NCI-H510A (cell line): ENCODE results near the gene RABGAP1L.
"Not testable (repeated sequence)": the region's sequence is repeated elsewhere in the genome, so short reads cannot be mapped to it uniquely, and the experiment has no call there.

Experiments
- DNase-seq: peaks from one replicate; lab custom pipeline; 2025; lab: John Stamatoyannopoulos, UW

RABGAP1L gene

GRCh38 chr1:174239541-174239940 lies 80.2 kb downstream of the RABGAP1L start:
- no peak for DNase-seq

DNA sequence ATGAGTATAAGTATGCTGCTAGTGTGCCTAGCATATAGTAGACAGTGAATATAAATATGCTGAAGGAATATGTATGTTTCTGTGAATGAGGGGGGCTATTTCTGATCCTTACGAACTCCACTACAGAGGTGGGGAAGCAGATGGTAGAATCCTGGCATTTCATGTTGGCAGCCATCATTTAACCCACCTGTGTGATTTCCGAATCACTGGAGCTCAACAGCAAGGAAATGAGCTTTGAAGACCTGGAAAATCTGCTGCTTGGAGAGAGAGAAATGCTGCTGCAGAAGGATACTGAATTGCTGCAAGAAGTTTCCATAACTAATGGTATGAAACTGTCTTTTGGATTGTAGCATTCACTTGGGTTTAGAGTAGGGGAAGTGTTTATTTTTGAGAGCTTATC lies 83.5 kb downstream of the RABGAP1L start:
- no peak for DNase-seq

DNA sequence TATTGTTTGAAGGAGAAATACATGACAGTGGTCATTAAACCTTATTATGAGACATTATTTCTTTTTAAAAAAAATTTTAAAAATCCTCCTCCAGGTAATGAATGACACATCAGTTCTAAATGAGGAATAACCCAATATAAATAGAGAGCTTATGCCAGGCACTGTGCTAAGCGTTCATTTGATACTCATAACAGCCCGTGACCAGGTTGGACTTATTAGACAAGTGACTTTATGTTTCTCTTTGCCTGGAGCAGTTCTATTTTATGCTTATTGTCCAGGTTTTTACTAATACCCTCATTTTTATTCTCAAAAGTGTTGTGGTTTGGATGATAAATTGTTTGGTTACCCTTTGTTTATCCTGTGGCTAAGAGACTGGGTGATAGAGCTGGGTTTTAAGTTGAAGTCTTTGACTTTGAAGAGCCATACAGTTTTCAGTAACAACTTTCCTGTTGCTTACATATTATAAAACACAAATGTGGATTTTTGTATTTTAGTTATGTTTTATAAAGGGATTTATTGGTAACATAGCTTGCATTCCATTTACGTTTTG lies 84.2 kb downstream of the RABGAP1L start:
- DNase-seq, result no peak

- DNase-seq, result no peak
Observed at GRCh38 chr1:174244017-174244416, 84.7 kb downstream of the RABGAP1L start.

GRCh38 chr1:174247472-174247871 lies 88.2 kb downstream of the RABGAP1L start:
- DNase-seq, result no peak

GRCh38 chr1:174248041-174248440 lies 88.7 kb downstream of the RABGAP1L start:
- DNase-seq, result no peak

DNA sequence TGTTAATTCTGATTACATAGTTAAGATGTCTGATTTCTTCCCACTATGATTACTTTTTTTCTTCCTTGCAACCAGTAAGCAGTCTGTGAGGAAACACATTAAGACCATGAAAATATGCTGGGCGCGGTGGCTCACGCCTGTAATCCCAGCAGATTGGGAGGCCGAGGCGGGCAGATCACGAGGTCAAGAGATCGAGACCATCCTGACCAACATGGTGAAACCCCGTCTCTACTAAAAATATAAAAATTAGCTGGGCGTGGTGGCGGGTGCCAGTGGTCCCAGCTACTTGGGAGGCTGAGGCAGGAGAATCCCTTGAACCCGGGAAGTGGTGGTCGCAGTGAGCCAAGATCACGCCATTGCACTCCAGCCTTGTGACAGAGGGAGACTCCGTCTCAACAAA lies 97.1 kb downstream of the RABGAP1L start:
- not testable (repeated sequence) for DNase-seq

DNA sequence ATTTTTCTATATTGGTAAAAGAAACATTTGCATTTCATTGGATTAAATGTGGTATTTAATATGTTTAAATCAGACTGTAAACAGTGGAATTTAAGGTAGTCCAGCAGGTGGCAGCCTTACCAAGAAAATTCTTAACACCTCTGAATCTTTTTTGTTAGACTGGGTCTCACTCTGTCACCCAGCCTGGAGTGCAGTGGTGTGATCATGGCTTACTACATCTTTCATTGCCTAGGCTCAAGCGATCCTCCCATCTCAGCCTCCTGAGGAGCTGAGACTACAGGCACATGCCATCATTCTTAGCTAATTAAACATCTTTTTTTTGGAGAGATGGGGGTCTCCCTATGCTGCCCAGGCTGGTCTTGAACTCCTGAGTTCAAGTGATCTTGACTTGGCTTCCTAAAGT lies 98.8 kb downstream of the RABGAP1L start:
- no peak for DNase-seq

DNA sequence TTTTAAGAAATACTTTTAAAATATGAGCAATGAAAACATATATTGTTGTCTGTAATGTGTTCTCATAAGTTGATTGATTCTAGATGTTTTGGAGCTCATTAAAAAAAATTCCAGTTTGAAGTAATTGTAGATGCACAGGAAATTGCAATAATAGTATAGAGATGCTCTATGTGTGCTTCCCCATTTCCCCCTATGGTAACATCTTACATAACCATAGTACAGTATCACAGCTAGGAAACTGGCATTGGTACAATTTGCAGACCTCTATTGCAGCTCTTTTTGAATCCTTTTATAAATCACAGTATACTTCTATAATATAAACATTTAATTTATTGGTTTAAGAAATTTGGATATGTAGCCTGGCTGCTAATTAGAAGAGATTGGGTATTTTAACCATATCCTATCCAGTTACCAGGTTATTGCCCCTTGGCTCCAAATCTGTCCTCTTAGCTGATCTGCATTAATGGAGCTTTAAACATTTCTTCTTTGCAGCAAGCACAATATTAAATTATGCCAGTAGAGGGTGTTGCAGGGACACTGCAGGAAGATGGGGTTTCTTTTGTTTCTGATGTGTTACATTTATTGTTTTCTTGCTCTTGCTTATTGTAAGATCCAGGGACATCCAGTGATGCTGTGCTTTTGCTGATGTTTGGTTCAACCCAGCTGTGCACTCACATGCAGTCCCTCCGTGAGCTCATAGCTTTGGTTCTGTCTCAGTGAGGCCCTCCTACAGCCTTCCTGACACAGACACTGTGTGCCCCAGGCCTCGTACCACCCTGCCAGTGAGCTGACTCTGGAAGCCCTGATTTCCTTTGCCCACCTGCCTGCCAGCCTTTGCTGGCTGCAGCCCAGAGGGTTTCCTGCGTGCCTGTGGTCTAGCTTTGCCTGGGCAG lies 103.3 kb downstream of the RABGAP1L start:
- DNase-seq, result no peak

DNA sequence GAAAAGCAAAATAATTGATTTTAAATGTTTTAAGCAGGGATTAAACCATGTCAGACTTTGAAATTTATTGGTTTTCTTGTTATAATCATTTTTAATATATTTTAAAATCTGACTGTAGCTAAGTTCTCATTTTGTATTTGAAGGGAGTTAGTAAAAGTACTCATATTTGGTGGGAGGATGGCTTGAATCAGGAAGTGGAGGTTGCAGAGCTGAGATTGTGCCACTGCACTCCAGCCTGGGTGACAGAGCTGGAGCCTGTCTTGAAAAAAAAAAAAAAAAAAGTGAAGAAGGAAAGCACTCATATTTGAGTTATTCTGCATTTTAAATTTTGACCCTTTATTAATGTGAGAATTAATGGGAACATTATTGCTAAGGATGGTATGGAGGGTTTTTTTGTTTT lies 106.0 kb downstream of the RABGAP1L start:
- DNase-seq, result no peak

DNA sequence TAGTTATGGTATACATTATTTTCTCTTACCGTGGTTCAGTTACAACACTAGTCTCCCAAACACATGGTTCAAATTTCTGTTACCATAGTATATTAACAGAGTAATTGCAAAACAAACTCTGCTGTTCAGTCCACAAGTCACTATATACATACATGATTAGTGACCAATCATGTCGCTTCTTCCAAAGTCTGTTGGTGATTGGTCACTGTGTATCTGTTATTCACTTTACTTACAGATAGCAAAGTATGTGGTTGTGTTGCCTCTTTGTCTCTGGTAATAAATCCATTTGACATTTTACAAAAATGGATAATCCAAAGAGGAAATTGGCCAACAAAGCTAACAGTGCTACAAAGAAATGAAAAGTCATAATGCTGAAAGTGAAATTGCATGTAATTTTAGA lies 107.2 kb downstream of the RABGAP1L start:
- DNase-seq, result no peak

DNA sequence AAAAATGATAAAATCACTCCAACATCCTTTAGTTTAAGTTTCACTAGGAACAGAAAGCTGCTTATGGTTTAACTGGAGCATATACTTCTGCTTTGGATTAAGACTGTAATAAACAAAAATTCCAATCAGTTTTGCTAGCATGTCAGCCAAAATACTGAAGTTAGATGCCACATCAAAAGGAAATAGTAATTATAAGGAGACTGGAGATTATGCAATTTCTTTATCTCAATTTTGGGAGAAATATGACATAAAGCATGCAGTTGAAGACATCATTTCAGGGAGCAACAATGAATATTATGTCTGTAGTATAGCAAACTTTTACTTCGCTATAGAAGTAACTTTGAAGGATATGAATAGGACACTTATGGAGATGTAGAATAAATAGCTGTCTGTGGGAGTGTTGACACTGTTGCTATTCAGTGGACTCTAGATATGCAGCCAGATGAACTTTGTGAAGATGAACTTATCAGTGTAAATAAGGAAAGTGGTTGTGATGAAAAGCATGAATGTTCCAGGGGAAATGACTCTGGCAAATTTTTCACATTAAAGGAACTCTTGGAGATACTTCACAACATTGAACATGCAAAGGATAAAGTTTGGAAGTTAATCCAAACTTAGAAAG lies 107.8 kb downstream of the RABGAP1L start:
- DNase-seq, result no peak

GRCh38 chr1:174269989-174270651 lies 110.8 kb downstream of the RABGAP1L start:
- DNase-seq, result no peak

DNA sequence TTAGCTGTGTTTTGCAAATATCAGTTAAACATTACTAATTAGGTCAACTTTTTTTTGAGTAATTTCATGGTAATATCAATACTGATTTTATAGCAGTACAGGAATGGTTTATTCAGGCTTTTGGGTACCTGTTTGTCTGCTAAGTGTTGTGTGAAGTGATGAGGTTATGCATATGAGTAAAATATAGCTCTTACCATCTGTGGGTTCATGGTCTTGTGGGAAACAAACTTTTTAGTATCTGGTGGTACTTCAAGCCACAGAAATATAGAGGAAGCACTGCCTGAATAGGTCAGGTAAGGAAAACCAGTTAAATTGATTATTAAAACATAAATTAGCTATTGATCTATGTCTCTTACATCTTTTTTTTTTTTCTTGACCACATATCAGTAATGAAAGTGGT lies 113.9 kb downstream of the RABGAP1L start:
- DNase-seq, result no peak

DNA sequence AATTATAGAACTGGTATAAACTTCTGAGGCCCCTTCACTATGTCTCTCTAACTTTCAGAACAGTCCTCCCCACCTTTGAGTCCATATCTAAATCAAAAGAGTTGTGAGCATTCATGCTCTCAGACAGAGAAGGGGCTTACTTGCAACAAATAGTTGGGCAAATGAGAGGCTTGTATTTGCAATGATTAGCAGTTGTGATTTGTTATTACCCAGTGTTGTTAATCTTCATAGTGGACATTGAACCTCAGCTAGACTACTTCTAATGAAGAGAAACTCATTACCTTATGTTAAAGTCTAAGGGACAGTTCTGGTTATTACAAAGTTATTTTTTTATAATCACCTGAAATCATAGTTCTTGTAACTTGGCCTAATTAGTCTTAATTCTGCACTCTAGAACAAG lies 114.5 kb downstream of the RABGAP1L start:
- DNase-seq, result no peak

GRCh38 chr1:174274452-174274851 lies 115.1 kb downstream of the RABGAP1L start:
- DNase-seq, result no peak

DNA sequence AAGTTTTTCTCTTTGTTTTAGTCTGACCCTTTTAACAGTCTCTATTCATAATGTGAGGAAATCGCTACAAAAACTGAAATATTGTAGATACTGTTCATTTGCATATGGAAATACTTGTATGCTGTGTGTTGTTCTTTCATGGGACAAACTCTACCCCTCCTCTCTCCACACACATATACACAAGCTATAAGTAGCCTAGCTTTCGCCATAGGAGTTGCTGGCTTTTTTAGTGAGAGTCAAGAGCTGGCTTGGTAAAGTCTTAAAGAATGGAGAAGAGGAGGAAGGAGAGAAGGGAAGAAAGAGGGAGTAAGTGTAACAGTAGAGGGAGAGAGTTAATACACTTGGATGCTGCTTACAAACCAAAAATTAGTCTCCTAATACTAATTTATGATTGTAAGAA lies 115.6 kb downstream of the RABGAP1L start:
- no peak for DNase-seq

DNA sequence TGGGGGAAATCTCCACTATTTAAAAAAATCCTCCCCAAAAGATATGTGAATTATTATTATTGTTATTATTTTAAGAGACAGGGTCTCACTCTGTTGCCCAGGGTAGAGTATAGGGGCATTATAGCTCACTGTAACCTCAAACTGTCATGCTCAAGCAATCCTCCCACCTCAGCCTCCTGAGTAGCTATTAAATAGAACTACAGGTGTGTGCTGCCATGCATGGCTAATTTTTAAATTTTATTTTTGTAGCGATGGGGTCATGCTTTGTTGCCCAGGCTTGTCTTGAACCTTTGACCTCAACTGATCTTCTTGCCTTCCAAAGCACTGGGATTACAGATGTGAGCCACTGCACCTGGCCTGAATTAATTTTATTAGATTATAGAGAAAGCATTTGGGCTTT lies 116.8 kb downstream of the RABGAP1L start:
- no peak for DNase-seq

DNA sequence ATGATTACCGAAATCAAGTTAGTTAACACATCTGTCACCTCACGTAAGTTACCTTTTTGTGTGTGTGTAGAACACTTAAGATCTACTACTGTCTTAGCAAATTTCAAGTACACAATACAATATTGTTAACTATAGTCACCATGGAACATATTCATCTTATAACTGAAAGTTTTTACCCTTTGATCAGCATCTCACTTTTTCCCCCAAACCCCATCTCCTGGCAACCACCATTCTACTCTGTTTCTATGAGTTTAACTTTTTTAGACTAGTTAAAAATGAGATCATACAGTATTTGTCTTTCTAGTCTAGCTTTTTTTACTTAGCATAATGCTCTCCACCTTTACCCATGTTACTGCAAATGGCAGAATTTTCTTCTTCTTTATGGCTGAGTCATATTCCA lies 124.7 kb downstream of the RABGAP1L start:
- no peak for DNase-seq

- no peak for DNase-seq
Observed at GRCh38 chr1:174286042-174286441, 126.7 kb downstream of the RABGAP1L start.

DNA sequence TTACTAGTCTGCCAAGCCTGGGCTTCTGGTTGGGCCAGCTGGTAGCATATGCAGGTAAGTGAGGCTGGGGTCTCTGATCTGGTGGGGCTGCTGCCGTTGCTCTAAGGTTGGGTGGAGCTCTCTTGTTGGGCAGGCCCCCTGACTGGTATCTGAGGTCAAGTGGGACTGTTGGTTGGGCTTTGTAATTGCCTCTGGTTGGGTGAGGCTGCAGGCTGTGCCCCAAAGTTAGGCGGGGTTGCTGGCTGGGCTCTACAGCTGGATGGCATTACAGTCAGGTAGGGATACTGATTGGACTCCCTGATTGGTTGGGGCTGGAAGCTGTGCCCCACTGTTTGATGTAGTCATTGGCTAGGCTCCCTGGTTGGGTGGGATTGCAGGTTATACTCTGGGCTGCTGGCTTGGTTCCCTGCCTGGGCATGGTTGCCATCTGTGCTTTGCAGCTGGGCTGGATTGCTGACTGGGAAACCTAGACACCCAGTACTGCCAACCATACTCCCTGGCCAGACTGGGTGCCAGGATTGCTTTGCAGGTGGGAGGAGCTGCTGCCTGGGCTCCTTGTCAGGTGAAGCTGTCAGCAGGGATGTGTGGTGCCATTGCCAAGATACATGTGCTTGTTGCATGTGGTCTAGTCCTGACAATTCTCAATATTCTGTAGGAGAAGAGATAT lies 130.5 kb downstream of the RABGAP1L start:
- DNase-seq, result no peak

DNA sequence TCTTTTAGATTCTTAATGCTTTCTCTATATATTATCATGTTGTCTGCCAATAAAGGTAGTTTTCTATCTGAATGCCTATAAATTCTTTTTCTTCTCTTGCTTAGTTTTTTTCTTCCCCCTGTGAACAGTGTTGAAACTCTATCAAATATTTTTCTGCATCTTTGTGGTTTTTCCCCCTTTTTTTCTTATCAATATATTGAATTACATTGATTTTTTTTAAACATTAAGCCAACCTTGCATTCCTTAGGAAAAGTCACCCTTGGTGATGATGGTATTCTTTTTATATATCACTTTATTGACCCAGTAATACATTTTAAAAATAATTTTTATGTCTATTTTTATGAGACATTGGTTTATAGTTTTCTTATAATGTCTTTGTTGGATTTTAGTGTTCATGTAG lies 131.7 kb downstream of the RABGAP1L start:
- DNase-seq, result no peak
